ENCODE results near the gene BANP.

DNA sequence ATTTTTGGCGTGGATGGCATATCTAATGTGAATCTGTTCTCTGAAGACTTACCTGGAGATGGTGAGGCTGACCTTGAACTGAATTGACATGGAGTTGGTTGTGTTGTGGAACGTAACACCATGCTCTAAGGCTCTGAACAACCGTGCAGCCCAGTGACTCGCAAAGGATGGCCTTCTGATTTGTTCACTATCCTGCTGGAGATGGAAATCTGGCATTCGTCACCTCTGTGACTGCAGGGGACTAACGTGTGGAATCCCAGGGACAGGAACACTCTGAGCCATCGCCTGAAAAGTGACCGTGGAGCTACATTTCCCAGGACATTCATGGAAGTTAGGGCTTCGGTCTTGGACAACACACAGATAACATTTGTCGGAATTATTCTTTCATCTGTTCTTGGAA is 61.1 kb downstream of the BANP start:
- no peak for TF ChIP-seq CEBPB (IDR thresholded peaks at IDR 0.05; ENCODE audit: low read depth, low read length)
- no peak for TF ChIP-seq TCF12 (IDR thresholded peaks at IDR 0.05; ENCODE audit: low read depth, low read length)
- TF ChIP-seq, protein P1, sequence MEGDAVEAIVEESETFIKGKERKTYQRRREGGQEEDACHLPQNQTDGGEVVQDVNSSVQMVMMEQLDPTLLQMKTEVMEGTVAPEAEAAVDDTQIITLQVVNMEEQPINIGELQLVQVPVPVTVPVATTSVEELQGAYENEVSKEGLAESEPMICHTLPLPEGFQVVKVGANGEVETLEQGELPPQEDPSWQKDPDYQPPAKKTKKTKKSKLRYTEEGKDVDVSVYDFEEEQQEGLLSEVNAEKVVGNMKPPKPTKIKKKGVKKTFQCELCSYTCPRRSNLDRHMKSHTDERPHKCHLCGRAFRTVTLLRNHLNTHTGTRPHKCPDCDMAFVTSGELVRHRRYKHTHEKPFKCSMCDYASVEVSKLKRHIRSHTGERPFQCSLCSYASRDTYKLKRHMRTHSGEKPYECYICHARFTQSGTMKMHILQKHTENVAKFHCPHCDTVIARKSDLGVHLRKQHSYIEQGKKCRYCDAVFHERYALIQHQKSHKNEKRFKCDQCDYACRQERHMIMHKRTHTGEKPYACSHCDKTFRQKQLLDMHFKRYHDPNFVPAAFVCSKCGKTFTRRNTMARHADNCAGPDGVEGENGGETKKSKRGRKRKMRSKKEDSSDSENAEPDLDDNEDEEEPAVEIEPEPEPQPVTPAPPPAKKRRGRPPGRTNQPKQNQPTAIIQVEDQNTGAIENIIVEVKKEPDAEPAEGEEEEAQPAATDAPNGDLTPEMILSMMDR (IDR thresholded peaks at IDR 0.05; ENCODE audit: control extremely low read depth in 1 of 3, insufficient read depth in 1 of 3, low read depth in 1 of 3, low read length in 3 of 3), result no peak
- TF ChIP-seq SUZ12 (IDR thresholded peaks at IDR 0.05; ENCODE audit: low read length), result no peak
- no peak for TF ChIP-seq RAD21 (IDR thresholded peaks at IDR 0.05 in 1 of 2, conservative IDR thresholded peaks at IDR 0.05 in 1 of 2; ENCODE audit: low read depth in 2 of 2, low read length in 2 of 2)
- TF ChIP-seq POLR2AphosphoS5 (IDR thresholded peaks at IDR 0.05; ENCODE audit: low read depth, low read length), result no peak
- no peak for TF ChIP-seq RNF2 (IDR thresholded peaks at IDR 0.05; ENCODE audit: borderline replicate concordance, low read depth, low read length, missing control alignments, poor library complexity, severe bottlenecking)
- no peak for TF ChIP-seq TBP (IDR thresholded peaks at IDR 0.05; ENCODE audit: low read depth, low read length)
- no peak for TF ChIP-seq TAF1 (IDR thresholded peaks at IDR 0.05; ENCODE audit: low read depth, low read length)
- no peak for TF ChIP-seq SIX5 (IDR thresholded peaks at IDR 0.05; ENCODE audit: low read depth, low read length)
- TF ChIP-seq ZNF274 (IDR thresholded peaks at IDR 0.05; ENCODE audit: borderline replicate concordance, extremely low read depth, low read length), result no peak
- TF ChIP-seq CBX5 (IDR thresholded peaks at IDR 0.05; ENCODE audit: low read depth, low read length), result no peak
